ENCODE results near the gene ANGPT4. TPM values are rescaled to one million over a fixed set of nuclear protein-coding genes. Genes with fewer than 3 reads are reported as not detected.

Gene ANGPT4
- total RNA-seq, 4 donors from 2014 or later = 0.14 TPM; not detected in 3

DNA sequence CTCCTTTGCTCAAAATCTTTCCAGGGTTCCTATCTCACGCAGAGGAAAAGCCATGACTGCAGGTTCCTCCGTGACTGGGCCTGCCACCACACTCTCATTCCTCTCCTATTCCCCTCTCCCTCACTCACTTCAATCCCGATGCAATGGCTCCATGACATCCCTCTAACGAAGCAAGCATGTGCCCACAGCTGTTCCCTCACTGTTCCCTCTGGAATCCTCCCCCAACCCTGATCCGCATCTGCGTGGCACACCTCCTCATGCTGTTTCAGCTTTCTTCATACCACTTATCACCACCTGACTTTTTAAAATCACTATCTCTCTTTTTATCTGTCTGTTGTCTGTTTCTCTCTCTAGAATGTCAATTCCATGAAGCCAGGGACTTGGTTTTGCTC is 25.5 kb downstream of the ANGPT4 start:
- WGBS, 2 donors (ENCODE audit: low coverage in 1 of 2) = 77 to 93% methylated on average over 6 of the region's 6 CpGs
- Histone ChIP-seq H3K36me3 (no peaks in the 10 kb centered on the region), H3K4me1 (peaks cover 0 to 3% (median 0%) of the 10 kb centered on the region in 4 donors), H3K4me3 (no peak overlapping the region), H3K27me3 (peaks cover 2% of the 10 kb centered on the region), H3K9me3 (no peaks in the 10 kb centered on the region), H3K27ac (no peak overlapping the region)
- in situ Hi-C loops (cut with MboI; ENCODE audit: low pct_ligation_motif_present in 1 of 4, low pct_unique_long_range_greater_than_20kb in 1 of 4, low sequenced_read_pairs in 3 of 4) = no loop called here
- no peak for TF ChIP-seq EP300 (IDR thresholded peaks at IDR 0.05; ENCODE audit: low read depth)
- TF ChIP-seq POLR2A (IDR thresholded peaks at IDR 0.05) = no peak
- no peak for TF ChIP-seq POLR2AphosphoS5 (IDR thresholded peaks at IDR 0.05)
- TF ChIP-seq, protein P1, sequence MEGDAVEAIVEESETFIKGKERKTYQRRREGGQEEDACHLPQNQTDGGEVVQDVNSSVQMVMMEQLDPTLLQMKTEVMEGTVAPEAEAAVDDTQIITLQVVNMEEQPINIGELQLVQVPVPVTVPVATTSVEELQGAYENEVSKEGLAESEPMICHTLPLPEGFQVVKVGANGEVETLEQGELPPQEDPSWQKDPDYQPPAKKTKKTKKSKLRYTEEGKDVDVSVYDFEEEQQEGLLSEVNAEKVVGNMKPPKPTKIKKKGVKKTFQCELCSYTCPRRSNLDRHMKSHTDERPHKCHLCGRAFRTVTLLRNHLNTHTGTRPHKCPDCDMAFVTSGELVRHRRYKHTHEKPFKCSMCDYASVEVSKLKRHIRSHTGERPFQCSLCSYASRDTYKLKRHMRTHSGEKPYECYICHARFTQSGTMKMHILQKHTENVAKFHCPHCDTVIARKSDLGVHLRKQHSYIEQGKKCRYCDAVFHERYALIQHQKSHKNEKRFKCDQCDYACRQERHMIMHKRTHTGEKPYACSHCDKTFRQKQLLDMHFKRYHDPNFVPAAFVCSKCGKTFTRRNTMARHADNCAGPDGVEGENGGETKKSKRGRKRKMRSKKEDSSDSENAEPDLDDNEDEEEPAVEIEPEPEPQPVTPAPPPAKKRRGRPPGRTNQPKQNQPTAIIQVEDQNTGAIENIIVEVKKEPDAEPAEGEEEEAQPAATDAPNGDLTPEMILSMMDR (IDR thresholded peaks at IDR 0.05) = no peak
- intact Hi-C loops (cut with DNase I; ENCODE audit: low total_unique reads) = no loop called here
- no peak for DNase-seq

DNA sequence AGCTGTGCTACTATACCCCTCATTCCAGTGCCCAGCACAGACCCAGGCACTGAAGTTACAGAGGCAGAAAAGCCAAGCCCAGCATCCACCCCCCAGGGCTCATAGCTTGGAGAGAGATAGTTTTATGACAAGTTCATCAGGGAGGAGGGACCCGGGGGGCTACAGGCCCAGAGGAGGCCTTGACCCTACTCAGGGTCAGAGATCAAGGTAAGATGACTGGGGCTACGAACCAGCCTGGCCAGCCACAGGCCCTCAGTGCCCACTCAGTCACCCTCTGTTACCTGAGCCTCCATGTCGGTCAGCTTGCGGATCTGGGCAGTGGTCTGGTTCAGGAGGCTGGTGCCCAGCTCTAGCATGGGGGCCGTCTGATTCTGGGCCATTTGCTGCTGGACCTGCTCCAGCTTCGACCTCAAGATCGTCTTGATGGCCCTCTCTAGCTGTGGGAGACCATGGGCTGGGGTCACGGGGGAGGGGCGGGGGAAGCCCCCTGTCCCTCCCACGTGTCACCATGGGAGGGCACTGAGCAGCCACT is 26.1 kb downstream of the ANGPT4 start:
- no peak overlapping the region for H3K4me3 ChIP-seq
- H3K9me3 ChIP-seq = no peaks in the 10 kb centered on the region
- 67% methylated on average over 10 of the region's 10 CpGs; no CpG with 5 or more reads in 1 of the 2 donors for WGBS, 2 donors (ENCODE audit: low coverage in 1 of 2)
- H3K27ac ChIP-seq = no peak overlapping the region
- DNase-seq = no peak
- peaks cover 9% of the 10 kb centered on the region for H3K27me3 ChIP-seq
- no peaks in the 10 kb centered on the region for H3K36me3 ChIP-seq
- intact Hi-C loops (cut with DNase I; ENCODE audit: low total_unique reads) = no loop called here
- in situ Hi-C loops (cut with MboI; ENCODE audit: low pct_ligation_motif_present in 1 of 4, low pct_unique_long_range_greater_than_20kb in 1 of 4, low sequenced_read_pairs in 3 of 4) = no loop called here
- TF ChIP-seq, protein P1 (IDR thresholded peaks at IDR 0.05) = no peak
- TF ChIP-seq POLR2AphosphoS5 (IDR thresholded peaks at IDR 0.05) = no peak
- TF ChIP-seq POLR2A (IDR thresholded peaks at IDR 0.05) = no peak
- TF ChIP-seq EP300 (IDR thresholded peaks at IDR 0.05; ENCODE audit: low read depth) = no peak
- peaks cover 0 to 3% (median 0%) of the 10 kb centered on the region in 4 donors for H3K4me1 ChIP-seq

DNA sequence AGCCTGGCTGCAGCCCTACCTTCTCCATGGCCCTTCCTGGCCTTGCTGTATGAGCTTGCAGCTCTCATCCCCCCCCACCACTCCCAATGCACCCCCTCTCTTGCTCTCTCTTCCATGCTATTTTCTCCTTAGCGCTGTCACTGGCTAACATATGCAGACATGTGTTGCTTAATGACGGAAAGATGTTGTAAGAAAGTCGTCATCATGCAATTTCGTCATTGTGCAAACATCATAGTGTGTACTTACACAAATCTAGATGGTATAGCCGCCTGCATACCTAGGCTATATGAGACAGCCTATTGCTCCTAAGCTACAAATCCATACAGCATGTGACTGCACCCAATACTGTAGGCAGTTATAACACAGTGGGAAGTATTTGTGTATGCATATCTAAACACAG is 27.0 kb downstream of the ANGPT4 start:
- in situ Hi-C loops (cut with MboI; ENCODE audit: low pct_ligation_motif_present in 1 of 4, low pct_unique_long_range_greater_than_20kb in 1 of 4, low sequenced_read_pairs in 3 of 4) = no loop called here
- TF ChIP-seq, protein P1 (IDR thresholded peaks at IDR 0.05) = no peak
- TF ChIP-seq POLR2A (IDR thresholded peaks at IDR 0.05) = no peak
- TF ChIP-seq POLR2AphosphoS5 (IDR thresholded peaks at IDR 0.05) = no peak
- no peak for TF ChIP-seq EP300 (IDR thresholded peaks at IDR 0.05; ENCODE audit: low read depth)
- Histone ChIP-seq H3K4me3 (no peak overlapping the region), H3K36me3 (no peaks in the 10 kb centered on the region), H3K27me3 (peaks cover 18% of the 10 kb centered on the region), H3K27ac (no peak overlapping the region), H3K9me3 (no peaks in the 10 kb centered on the region), H3K4me1 (peaks cover 0 to 3% (median 0%) of the 10 kb centered on the region in 4 donors)
- intact Hi-C loops (cut with DNase I; ENCODE audit: low total_unique reads) = no loop called here
- DNase-seq = no peak
- 67% methylated on average over 5 of the region's 5 CpGs; no CpG with 5 or more reads in 1 of the 2 donors for WGBS, 2 donors (ENCODE audit: low coverage in 1 of 2)

DNA sequence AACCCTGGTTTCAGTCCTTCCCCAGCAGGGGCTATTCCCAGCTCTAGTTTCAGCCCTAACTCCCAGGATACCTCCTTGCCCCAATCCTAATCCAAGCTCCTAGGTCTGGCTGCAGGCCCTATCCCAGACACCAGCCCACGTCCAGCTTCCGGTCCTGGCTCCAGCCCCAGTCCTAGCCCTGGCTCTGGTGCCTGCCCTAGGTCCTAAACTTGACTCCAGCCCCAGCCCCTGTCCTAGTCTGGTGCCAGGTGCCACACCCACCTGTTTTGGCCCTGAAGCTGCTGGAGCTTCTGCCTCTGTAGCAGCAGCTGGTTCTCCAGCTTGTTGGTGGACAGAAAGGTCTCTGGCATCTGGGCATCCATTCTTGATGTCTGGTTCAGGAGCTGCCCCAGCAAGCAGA is 28.1 kb downstream of the ANGPT4 start:
- DNase-seq = no peak
- Histone ChIP-seq H3K4me3 (no peak overlapping the region), H3K4me1 (peaks cover 0 to 3% (median 0%) of the 10 kb centered on the region in 4 donors), H3K9me3 (no peaks in the 10 kb centered on the region), H3K36me3 (no peaks in the 10 kb centered on the region), H3K27me3 (peaks cover 28% of the 10 kb centered on the region), H3K27ac (no peak overlapping the region)
- in situ Hi-C loops (cut with MboI; ENCODE audit: low pct_ligation_motif_present in 1 of 4, low pct_unique_long_range_greater_than_20kb in 1 of 4, low sequenced_read_pairs in 3 of 4) (no loop called here), intact Hi-C loops (cut with DNase I; ENCODE audit: low total_unique reads) (no loop called here)
- 59% methylated on average over 2 of the region's 2 CpGs; no CpG with 5 or more reads in 1 of the 2 donors for WGBS, 2 donors (ENCODE audit: low coverage in 1 of 2)
- no peak for TF ChIP-seq POLR2AphosphoS5 (IDR thresholded peaks at IDR 0.05)
- no peak for TF ChIP-seq EP300 (IDR thresholded peaks at IDR 0.05; ENCODE audit: low read depth)
- TF ChIP-seq POLR2A (IDR thresholded peaks at IDR 0.05) = no peak
- TF ChIP-seq, protein P1 (IDR thresholded peaks at IDR 0.05) = no peak

All from transverse colon (tissue), 4 donors.